H9 (cell line): Measurements from ENCODE around the gene STOML3. TPM values are rescaled to one million over a fixed set of nuclear protein-coding genes. Genes with fewer than 3 reads are reported as not detected.

ENCODE experiments used
- DNase-seq: peaks from one replicate; pipeline ENCODE4 v3.0.0-alpha.2; 2017
- H2AFZ ChIP-seq: one replicate; pipeline ENCODE4 v1.6.1; 2013; ENCODE audit warnings: mild to moderate bottlenecking, low read length, control low read depth, moderate library complexity
- H2AK5ac ChIP-seq: 2 replicates; pipeline ENCODE4 v1.6.1; 2013; ENCODE audit warnings: low read length, control low read depth, mixed read lengths; ENCODE audit not compliant: insufficient read length
- H2BK120ac ChIP-seq: one replicate; pipeline ENCODE4 v1.6.1; 2013; ENCODE audit warnings: low read depth, mild to moderate bottlenecking, low read length, control low read depth, inconsistent platforms; ENCODE audit not compliant: poor library complexity, severe bottlenecking
- H2BK12ac ChIP-seq: 2 replicates; pipeline ENCODE4 v1.6.1; 2013; ENCODE audit warnings: low read length, control low read depth, mixed read lengths, low read depth; ENCODE audit not compliant: insufficient read length
- H2BK15ac ChIP-seq: 2 replicates; pipeline ENCODE4 v1.6.1; 2013; ENCODE audit warnings: low read depth, low read length, control low read depth
- H2BK20ac ChIP-seq: one replicate; pipeline ENCODE4 v1.6.1; 2013; ENCODE audit warnings: low read depth, mild to moderate bottlenecking, low read length, control low read depth, inconsistent platforms; ENCODE audit not compliant: poor library complexity, severe bottlenecking
- H2BK5ac ChIP-seq: 2 replicates; pipeline ENCODE4 v1.6.1; 2013; ENCODE audit warnings: low read length, control low read depth, mixed read lengths; ENCODE audit not compliant: insufficient read length
- H3K14ac ChIP-seq: 2 replicates; pipeline ENCODE4 v1.6.1; 2013; ENCODE audit warnings: low read length, control low read depth; ENCODE audit not compliant: insufficient read depth
- H3K18ac ChIP-seq: 2 replicates; pipeline ENCODE4 v1.6.1; 2013; ENCODE audit warnings: low read depth, mild to moderate bottlenecking, mixed read lengths, low read length, control low read depth; ENCODE audit not compliant: insufficient read length
- H3K23ac ChIP-seq: 2 replicates; pipeline ENCODE4 v1.6.1; 2013; ENCODE audit warnings: low read length, control low read depth, mixed read lengths, low read depth; ENCODE audit not compliant: insufficient read length
- H3K23me2 ChIP-seq: 2 replicates; pipeline ENCODE4 v1.6.1; 2013; ENCODE audit warnings: low read depth, mild to moderate bottlenecking, mixed read lengths, low read length, control low read depth; ENCODE audit not compliant: insufficient read length, poor library complexity, severe bottlenecking
- H3K27ac ChIP-seq: 2 replicates; pipeline ENCODE4 v1.5.1; 2013; ENCODE audit warnings: low read length, control low read depth, mixed read lengths, low read depth; ENCODE audit not compliant: insufficient read length
- H3K27me3 ChIP-seq: 2 replicates; pipeline ENCODE4 v1.6.1; 2013; ENCODE audit warnings: low read length, control low read depth, inconsistent platforms; ENCODE audit not compliant: insufficient read depth
- H3K4ac ChIP-seq: 2 replicates; pipeline ENCODE4 v1.6.1; 2013; ENCODE audit warnings: low read depth, mild to moderate bottlenecking, control low read depth, inconsistent platforms, low read length, moderate library complexity
- H3K4me1 ChIP-seq: 2 replicates; pipeline ENCODE4 v1.6.1; 2013; ENCODE audit warnings: low read length, control low read depth, inconsistent platforms; ENCODE audit not compliant: insufficient read depth
- H3K4me2 ChIP-seq: 2 replicates; pipeline ENCODE4 v1.6.1; 2013; ENCODE audit warnings: low read length, control low read depth, mixed read lengths; ENCODE audit not compliant: insufficient read length, insufficient read depth
- H3K56ac ChIP-seq: 2 replicates; pipeline ENCODE4 v1.6.1; 2013; ENCODE audit warnings: low read depth, mild to moderate bottlenecking, mixed read lengths, low read length, control low read depth; ENCODE audit not compliant: insufficient read length
- H3K79me1 ChIP-seq: 2 replicates; pipeline ENCODE4 v1.6.1; 2013; ENCODE audit warnings: low read depth, mild to moderate bottlenecking, moderate library complexity, low read length, control low read depth, inconsistent platforms; ENCODE audit not compliant: insufficient read depth, poor library complexity, severe bottlenecking
- H3K79me2 ChIP-seq: 2 replicates; pipeline ENCODE4 v1.6.1; 2013; ENCODE audit warnings: low read length, control low read depth, inconsistent platforms; ENCODE audit not compliant: insufficient read depth
- H3K9ac ChIP-seq: 2 replicates; pipeline ENCODE4 v1.6.1; 2013; ENCODE audit warnings: low read length, control low read depth, mixed read lengths; ENCODE audit not compliant: insufficient read length; ENCODE audit errors: extremely low read depth
- H3K9me3 ChIP-seq: one replicate; pipeline ENCODE4 v1.6.1; 2013; ENCODE audit warnings: low read depth, low read length, inconsistent platforms; ENCODE audit not compliant: control insufficient read depth
- H3T11ph ChIP-seq: one replicate; pipeline ENCODE4 v1.6.1; 2013; ENCODE audit warnings: mild to moderate bottlenecking, low read length, control low read depth, inconsistent platforms
- H4K20me1 ChIP-seq: one replicate; pipeline ENCODE4 v1.6.1; 2013; ENCODE audit not compliant: control insufficient read depth, insufficient read length, insufficient read depth
- H4K5ac ChIP-seq: 2 replicates; pipeline ENCODE4 v1.6.1; 2013; ENCODE audit warnings: low read depth, mild to moderate bottlenecking, mixed read lengths, low read length, control low read depth; ENCODE audit not compliant: insufficient read length
- H4K8ac ChIP-seq: replicated peaks from 2 replicates; pipeline ENCODE4 v1.6.1; 2013; ENCODE audit warnings: low read length, control low read depth, mixed read lengths, low read depth; ENCODE audit not compliant: insufficient read length
- H4K91ac ChIP-seq: 2 replicates; pipeline ENCODE4 v1.6.1; 2013; ENCODE audit warnings: low read depth, mild to moderate bottlenecking, moderate library complexity, mixed read lengths, low read length, control low read depth; ENCODE audit not compliant: insufficient read length
- H3K27ac Mint-ChIP-seq, 3 experiments: 2 replicates in 2 of 3; 3 replicates in 1 of 3; pipeline ENCODE4 v1.8.0; 2020 to 2021; ENCODE audit warnings: mixed read lengths in 3 of 3, mild to moderate bottlenecking in 1 of 3, moderate library complexity in 1 of 3
- H3K27me3 Mint-ChIP-seq: 2 replicates; pipeline ENCODE4 v1.8.0; 2021; ENCODE audit warnings: low read depth, mild to moderate bottlenecking, moderate library complexity, mixed read lengths
- H3K36me3 Mint-ChIP-seq, 3 experiments: 2 replicates in 2 of 3; 3 replicates in 1 of 3; pipeline ENCODE4 v1.8.0; 2020 to 2021; ENCODE audit warnings: low read depth in 3 of 3, mixed read lengths in 3 of 3; ENCODE audit not compliant: insufficient read depth in 1 of 3
- H3K4me1 Mint-ChIP-seq, 2 experiments: 2 replicates each; pipeline ENCODE4 v1.8.0; 2020; ENCODE audit warnings: mixed read lengths in 2 of 2
- H3K4me3 Mint-ChIP-seq, 2 experiments: 2 replicates in 1 of 2; 3 replicates in 1 of 2; pipeline ENCODE4 v1.8.0; 2020 to 2021; ENCODE audit warnings: mild to moderate bottlenecking in 2 of 2, mixed read lengths in 2 of 2, moderate library complexity in 1 of 2
- H3K9me3 Mint-ChIP-seq, 2 experiments: 2 replicates in 1 of 2; 3 replicates in 1 of 2; pipeline ENCODE4 v1.8.0; 2020; ENCODE audit warnings: mild to moderate bottlenecking in 2 of 2, mixed read lengths in 2 of 2, moderate library complexity in 1 of 2
- CTCF ChIP-seq: fragments of 200-600 bp; sonication (generic); conservative IDR thresholded peaks from 3 replicates; pipeline ENCODE4 v1.8.0; 2021; ENCODE audit warnings: antibody characterized with exemption, mild to moderate bottlenecking
- WGBS: extraction: QIAGEN DNeasy Blood & Tissue Kit; methylation state at CpG from one replicate; pipeline ENCODE4 v1.1.7; 2013; ENCODE audit warnings: missing lambda C conversion rate, low lambda C conversion rate, mixed read lengths; ENCODE audit not compliant: insufficient read length; ENCODE audit errors: extremely low coverage; 5-methylcytosine and 5-hydroxymethylcytosine counted together
- total RNA-seq: library from RNA; stranded (reverse); gene quantifications from 2 replicates; pipeline ENCODE4 v1.2.1, GENCODE V29; 2021

The STOML3 gene
- total RNA-seq, 1 experiment from 2014 or later, result not detected

DNA sequence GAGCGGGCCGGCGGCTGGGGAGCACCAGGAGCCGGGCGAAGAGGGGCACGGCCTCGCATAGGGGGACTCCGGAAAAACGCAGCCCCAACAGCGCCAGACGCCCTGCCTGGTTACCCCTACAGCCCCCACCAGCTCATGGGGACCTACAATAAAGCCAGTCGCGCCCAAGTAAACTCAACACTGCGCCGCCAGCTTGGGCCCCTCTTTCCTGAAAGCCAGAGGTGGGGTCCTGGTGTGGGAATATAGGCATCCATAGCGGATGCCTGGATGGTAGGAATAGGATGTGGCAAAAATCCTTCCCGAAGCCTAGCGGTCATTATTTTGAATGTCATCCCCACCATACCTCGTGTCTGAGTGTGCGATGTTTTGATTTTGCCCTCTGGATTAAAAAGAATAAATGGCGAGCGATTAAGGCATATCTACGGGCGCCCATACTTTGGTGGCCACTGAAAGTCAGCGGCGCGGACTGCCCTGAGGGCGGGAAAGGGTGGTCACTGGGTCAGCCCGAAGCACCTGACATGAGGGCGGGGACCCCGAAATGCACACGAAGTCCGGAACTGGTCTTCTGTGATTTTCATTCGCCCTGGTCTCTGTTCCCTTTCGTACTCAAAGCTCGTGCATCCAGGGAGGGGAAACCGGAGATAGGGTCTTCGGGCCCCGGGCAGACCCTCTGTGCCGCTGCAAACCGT is 47.4 kb upstream of the STOML3 start, which contains the start of the genes NHLRC3 and PROSER1:
TSS of gene NHLRC3 (plus strand) at position 577 of the 689 bp plus-strand sequence. CDS start 184 bp downstream, outside the sequence.
TSS of gene PROSER1 (minus strand) at position 210 of the 689 bp plus-strand sequence. CDS start 847 bp downstream, outside the sequence.
- H3K27ac ChIP-seq, result peak within 1 kb of the TSS; percentile 32
- peak; percentile 89 for DNase-seq
- no peaks in the 10 kb centered on the region for H3K9me3 ChIP-seq
- peaks cover 33% of the 10 kb centered on the region for H3K79me2 ChIP-seq
- H3K4me2 ChIP-seq, result peak within 1 kb of the TSS; percentile 95
- peak within 1 kb of the TSS; percentile 94 for H3K9ac ChIP-seq
- H2BK12ac ChIP-seq, result no peak within 1 kb of the TSS
- no peak within 1 kb of the TSS for H4K8ac ChIP-seq
- H4K20me1 ChIP-seq, result no peaks in the 10 kb centered on the region
- H3K14ac ChIP-seq, result peak within 1 kb of the TSS; percentile 62
- Mint-ChIP-seq H3K27me3 (no peaks in the 10 kb centered on the region), H3K36me3 (peaks cover 4 to 11% (median 6%) of the 10 kb centered on the region in 3 experiments), H3K27ac (peak within 1 kb of the TSS; percentile 94 to 99 (median 98)), H3K9me3 (no peaks in the 10 kb centered on the region), H3K4me1 (peaks cover 30 to 35% of the 10 kb centered on the region in 2 experiments), H3K4me3 (peak within 1 kb of the TSS; percentile 90 to 93)
- no peaks in the 10 kb centered on the region for H3K4me1 ChIP-seq
- TF ChIP-seq CTCF, result no peak
- H3K79me1 ChIP-seq, result peaks cover under 1% of the 10 kb centered on the region
- peak within 1 kb of the TSS; percentile 50 for H2BK5ac ChIP-seq
- no peak within 1 kb of the TSS for H2AK5ac ChIP-seq
- H3K27me3 ChIP-seq, result no peaks in the 10 kb centered on the region
- H4K91ac ChIP-seq, result no peak within 1 kb of the TSS
- H3K23me2 ChIP-seq, result peaks cover 9% of the 10 kb centered on the region
- H3K4ac ChIP-seq, result no peak within 1 kb of the TSS; the same call in 1 of the 2 replicates
- no peak within 1 kb of the TSS for H3K56ac ChIP-seq
- peak within 1 kb of the TSS; percentile 75 for H3K18ac ChIP-seq
- H3T11ph ChIP-seq, result no peak within 1 kb of the TSS
- no CpG with 5 or more reads among the region's 41 CpGs for WGBS
- no peak within 1 kb of the TSS for H2AFZ ChIP-seq
- H2BK20ac ChIP-seq, result no peak within 1 kb of the TSS
- peak within 1 kb of the TSS; percentile 31 for H4K5ac ChIP-seq
- no peak within 1 kb of the TSS for H3K23ac ChIP-seq
- no peak within 1 kb of the TSS for H2BK120ac ChIP-seq
- no peak within 1 kb of the TSS for H2BK15ac ChIP-seq
